ENCODE measurements around the gene PTCHD4.

Gene PTCHD4

DNA sequence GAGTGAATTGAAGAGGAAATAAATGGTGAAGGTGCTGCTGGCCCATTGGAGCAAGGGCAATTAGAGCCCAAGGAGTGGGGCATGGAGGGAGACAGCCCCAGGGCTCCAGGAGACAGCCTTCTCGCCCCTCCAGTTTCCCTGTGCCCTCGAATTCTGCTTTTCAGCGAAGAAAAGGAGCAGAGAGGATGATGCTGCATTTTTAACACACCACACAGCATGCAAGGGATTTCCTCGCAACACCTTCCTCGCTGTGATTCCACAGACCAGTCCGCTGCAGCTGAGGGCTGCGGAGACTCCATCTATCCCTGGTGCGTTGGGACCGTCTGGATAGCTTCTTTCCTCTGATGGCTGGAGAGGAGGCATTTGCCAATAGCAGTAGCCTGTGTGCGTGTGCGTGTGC, 41.7 kb downstream of the PTCHD4 start:
- H3K9me3 ChIP-seq (ENCODE audit: severe bottlenecking): no peaks in the 10 kb centered on the region
- H3K27ac ChIP-seq: peak overlapping the region; percentile 5; the same call in 1 of the 2 replicates
- H3K4me3 ChIP-seq (ENCODE audit: low read depth, low read length): peak overlapping the region; percentile 67
- peak; percentile 49 for DNase-seq
- H3K36me3 ChIP-seq: no peaks in the 10 kb centered on the region
- no peaks in the 10 kb centered on the region for H3K27me3 ChIP-seq (ENCODE audit: insufficient read depth, low read depth, severe bottlenecking)
- TF ChIP-seq, protein P1, sequence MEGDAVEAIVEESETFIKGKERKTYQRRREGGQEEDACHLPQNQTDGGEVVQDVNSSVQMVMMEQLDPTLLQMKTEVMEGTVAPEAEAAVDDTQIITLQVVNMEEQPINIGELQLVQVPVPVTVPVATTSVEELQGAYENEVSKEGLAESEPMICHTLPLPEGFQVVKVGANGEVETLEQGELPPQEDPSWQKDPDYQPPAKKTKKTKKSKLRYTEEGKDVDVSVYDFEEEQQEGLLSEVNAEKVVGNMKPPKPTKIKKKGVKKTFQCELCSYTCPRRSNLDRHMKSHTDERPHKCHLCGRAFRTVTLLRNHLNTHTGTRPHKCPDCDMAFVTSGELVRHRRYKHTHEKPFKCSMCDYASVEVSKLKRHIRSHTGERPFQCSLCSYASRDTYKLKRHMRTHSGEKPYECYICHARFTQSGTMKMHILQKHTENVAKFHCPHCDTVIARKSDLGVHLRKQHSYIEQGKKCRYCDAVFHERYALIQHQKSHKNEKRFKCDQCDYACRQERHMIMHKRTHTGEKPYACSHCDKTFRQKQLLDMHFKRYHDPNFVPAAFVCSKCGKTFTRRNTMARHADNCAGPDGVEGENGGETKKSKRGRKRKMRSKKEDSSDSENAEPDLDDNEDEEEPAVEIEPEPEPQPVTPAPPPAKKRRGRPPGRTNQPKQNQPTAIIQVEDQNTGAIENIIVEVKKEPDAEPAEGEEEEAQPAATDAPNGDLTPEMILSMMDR (IDR thresholded peaks at IDR 0.05; ENCODE audit: low read depth, low read length): no peak

DNA sequence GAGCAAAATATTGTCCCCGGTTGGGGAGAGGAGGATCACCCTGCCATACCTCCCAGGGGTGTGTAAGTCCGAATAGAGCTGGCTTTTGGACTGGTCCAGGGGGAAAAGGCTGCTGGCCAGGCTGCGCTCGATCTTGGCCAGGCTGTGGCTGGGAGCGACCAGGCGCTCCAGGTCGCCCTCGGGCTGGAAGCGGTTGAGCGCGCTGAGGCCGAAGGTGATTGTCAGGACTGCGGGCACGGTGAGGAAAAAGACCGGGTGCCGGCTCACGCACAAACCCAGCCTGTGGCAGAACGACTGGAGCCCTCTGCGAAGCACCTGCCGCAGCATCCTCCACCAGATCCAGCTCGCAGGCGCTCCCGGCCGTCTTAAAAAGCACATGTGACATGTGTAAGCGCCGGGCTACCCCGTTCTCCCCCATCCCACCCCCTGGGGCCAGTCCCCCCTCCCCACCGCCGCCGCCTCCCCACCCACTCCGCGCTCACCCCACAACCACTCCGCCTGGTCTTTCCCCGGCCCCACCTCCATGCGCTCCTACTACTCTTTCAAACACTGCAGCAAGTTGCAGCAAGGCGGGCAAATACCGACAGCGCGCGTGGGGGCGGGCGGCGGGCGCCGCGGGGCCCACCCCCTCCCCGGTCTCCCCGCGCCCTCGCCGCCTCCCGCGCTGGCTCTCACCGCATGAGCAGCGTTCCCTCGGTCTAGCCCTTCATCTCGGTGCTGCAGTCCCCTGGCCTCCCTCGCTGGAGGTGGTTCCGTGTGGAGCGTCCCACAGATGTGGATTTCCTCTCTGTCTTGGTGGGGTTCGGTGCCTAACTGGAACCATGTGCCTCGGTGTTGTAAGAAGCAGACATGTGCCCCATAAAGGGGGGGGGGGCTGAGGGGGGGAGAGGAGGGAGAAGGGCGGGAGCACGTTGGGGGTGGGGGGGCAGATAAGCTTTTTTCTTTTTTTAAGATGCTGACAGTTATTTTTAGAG, 42.4 kb downstream of the PTCHD4 start:
- peak overlapping the region; percentile 67 for H3K4me3 ChIP-seq (ENCODE audit: low read depth, low read length)
- H3K27ac ChIP-seq: peak overlapping the region; percentile 42

DNA sequence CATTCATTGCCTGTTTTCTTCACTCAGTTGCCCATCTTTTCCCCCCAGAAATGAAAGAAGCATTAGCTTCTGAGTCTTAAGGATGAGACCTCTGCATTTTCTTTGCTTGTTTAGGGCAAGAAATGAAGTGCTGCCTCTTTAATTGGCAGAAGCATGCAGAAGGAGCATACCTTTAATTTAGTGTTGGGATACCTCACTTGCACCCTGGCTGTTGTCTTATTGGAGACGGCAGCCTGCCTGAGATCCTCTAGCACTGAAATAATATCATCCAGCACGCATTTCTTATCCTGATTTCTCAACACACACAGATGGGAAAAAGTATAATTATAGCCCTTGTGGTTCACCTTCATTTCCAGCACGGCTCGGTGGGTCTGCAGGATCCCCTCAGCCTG, 43.1 kb downstream of the PTCHD4 start:
- no peaks in the 10 kb centered on the region; the same call in 1 of the 2 replicates for H3K36me3 ChIP-seq
- peak overlapping the region; percentile 7; the same call in 1 of the 2 replicates for H3K27ac ChIP-seq
- H3K9me3 ChIP-seq (ENCODE audit: severe bottlenecking): no peaks in the 10 kb centered on the region
- no peak for DNase-seq
- H3K4me3 ChIP-seq (ENCODE audit: low read depth, low read length): peak overlapping the region; percentile 67
- TF ChIP-seq, protein P1 (IDR thresholded peaks at IDR 0.05; ENCODE audit: low read depth, low read length): no peak
- no peaks in the 10 kb centered on the region for H3K27me3 ChIP-seq (ENCODE audit: insufficient read depth, low read depth, severe bottlenecking)

More for the DNA sequence above, 42.4 kb downstream of the PTCHD4 start:
- DNase-seq: peak; percentile 68
- H3K27me3 ChIP-seq (ENCODE audit: insufficient read depth, low read depth, severe bottlenecking): no peaks in the 10 kb centered on the region
- TF ChIP-seq, protein P1 (IDR thresholded peaks at IDR 0.05; ENCODE audit: low read depth, low read length): no peak
- no peaks in the 10 kb centered on the region for H3K9me3 ChIP-seq (ENCODE audit: severe bottlenecking)
- no peaks in the 10 kb centered on the region; the same call in 1 of the 2 replicates for H3K36me3 ChIP-seq

DNA sequence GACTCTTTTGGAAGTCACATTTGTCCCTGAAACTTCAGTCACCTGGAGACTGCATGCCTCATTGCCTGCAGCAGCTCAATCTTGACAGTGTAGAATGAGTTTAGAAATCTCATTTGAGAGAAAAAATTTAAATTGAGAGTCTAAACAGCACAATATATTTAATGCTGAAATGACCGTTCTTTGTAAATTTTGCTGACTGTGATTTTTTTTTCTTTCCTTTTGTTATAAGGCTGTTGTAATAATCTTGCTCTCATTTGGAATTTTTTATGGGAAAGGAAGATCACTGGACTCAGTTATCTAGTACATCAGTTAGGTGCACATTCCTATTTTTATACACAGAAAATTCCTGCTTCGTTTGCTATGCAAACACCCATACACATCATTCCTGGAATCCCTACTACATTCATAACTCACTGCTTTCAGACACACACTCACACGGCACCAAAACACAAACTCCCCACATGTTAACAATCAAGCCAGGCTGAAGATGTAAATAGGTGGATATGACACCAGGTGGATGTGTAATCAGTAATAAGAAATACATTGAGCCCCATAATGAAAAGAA, 43.8 kb downstream of the PTCHD4 start:
- no peaks in the 10 kb centered on the region; the same call in 1 of the 2 replicates for H3K36me3 ChIP-seq
- no peaks in the 10 kb centered on the region for H3K27me3 ChIP-seq (ENCODE audit: insufficient read depth, low read depth, severe bottlenecking)
- DNase-seq: no peak
- no peak overlapping the region for H3K4me3 ChIP-seq (ENCODE audit: low read depth, low read length)
- TF ChIP-seq, protein P1 (IDR thresholded peaks at IDR 0.05; ENCODE audit: low read depth, low read length): no peak
- H3K9me3 ChIP-seq (ENCODE audit: severe bottlenecking): no peaks in the 10 kb centered on the region
- H3K27ac ChIP-seq: no peak overlapping the region

DNA sequence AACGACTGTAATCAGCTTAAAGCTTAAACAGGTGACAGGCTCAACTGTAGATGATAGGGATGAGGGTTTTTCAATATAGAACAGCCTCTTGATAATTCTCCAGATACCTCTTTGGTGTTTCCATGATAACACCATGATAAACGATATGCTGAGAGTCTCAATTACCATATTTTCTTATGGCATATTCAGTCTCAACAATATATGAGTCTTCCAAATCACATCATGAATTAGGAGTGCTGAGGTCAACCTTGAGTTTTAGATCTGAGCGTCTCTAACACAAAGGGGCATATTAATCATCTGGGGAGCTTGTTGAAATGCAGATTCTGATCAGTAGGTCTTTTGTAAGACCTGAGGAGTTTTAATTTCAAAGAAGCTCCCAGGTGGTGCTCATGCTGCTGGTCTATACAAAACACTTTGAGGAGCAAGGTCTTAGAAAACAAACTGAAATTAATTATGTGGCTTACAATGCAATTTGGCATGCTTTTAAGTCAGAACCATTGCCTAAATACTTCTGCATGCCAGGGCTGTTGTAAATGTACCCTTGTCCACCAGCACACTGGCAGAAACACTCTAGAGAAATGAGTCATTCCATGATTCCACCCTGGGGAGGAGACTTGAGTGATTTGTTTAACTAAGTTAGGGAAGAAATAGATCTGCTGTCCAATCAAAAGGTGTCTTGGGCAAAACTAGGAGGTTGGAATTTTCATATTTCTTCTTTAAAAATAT, 49.6 kb downstream of the PTCHD4 start:
- Histone ChIP-seq H3K27ac (no peak overlapping the region), H3K27me3 (ENCODE audit: insufficient read depth, low read depth, severe bottlenecking) (no peaks in the 10 kb centered on the region), H3K4me3 (ENCODE audit: low read depth, low read length) (no peak overlapping the region), H3K9me3 (ENCODE audit: severe bottlenecking) (no peaks in the 10 kb centered on the region), H3K36me3 (no peaks in the 10 kb centered on the region; the same call in 1 of the 2 replicates)
- TF ChIP-seq, protein P1 (IDR thresholded peaks at IDR 0.05; ENCODE audit: low read depth, low read length): no peak
- DNase-seq: no peak

Data from WERI-Rb-1 (cell line).